Upper lobe of right lung (tissue), 1 donor: ENCODE measurements around the gene COBL. TPM values are rescaled to one million over a fixed set of nuclear protein-coding genes. Genes with fewer than 3 reads are reported as not detected.

Experiments
- ATAC-seq: fragments of 200-7000 bp; cut with Tn5 transposase; one replicate; pipeline ENCODE4 v1.9.1; 2020; ENCODE audit warnings: mild to moderate bottlenecking, moderate library complexity
- DNase-seq: peaks from one replicate; pipeline ENCODE4 v3.0.0-alpha.2; 2020
- H3K27ac ChIP-seq: fragments of 200-600 bp; one replicate; pipeline ENCODE4 v1.8.0; 2022
- H3K27me3 ChIP-seq: fragments of 200-600 bp; one replicate; pipeline ENCODE4 v1.8.0; 2022; ENCODE audit warnings: mild to moderate bottlenecking
- H3K36me3 ChIP-seq: fragments of 200-600 bp; one replicate; pipeline ENCODE4 v1.8.0; 2022
- H3K4me1 ChIP-seq: fragments of 200-600 bp; one replicate; pipeline ENCODE4 v1.8.0; 2022
- H3K4me3 ChIP-seq: fragments of 200-600 bp; one replicate; pipeline ENCODE4 v1.8.0; 2022; ENCODE audit warnings: mild to moderate bottlenecking
- H3K9me3 ChIP-seq: fragments of 200-600 bp; one replicate; pipeline ENCODE4 v1.8.0; 2022
- intact Hi-C: fragments of 100-400 bp; cut with DNase I; formaldehyde crosslinking; loops from one replicate; pipeline ENCODE4 v1.11.0; 2022
- total RNA-seq: library from RNA; stranded (reverse); fragmentation: NEBNext Ultra II Directional; extraction: Animal tissue kit (Norgen Biotek cat#: 25700); gene quantifications from one replicate; pipeline ENCODE4 v1.2.1, GENCODE V29; 2021
- TF ChIP-seq, protein P1 (sequence below): fragments of 200-600 bp; IDR thresholded peaks from one replicate; pipeline ENCODE4 v1.8.0; 2022; ENCODE audit warnings: antibody characterized with exemption
- donor health status: DM: no; HTN: yes; CAD: no; lungs with severe emphysema.

COBL gene
- total RNA-seq, 1 donor from 2014 or later, result 29.2 TPM

DNA sequence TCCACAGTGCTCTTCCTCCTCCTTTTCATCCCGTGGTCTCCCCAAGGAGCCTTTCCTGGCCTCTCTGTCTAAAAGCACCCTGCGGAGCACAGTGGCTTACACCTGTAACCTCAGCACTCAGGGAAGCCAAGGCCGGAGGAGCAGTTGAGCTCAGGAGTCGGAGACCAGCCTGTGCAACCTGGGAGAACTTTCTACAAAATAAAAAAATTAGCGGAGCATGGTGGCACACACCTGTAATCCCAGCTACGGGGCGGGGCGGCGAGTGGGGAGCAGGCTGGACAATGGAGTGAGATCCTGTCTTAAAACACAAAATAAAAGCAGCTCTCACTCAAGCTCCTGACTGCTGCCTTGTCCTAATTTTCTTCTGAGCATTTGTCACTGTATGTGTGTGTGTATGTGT is 1.4 kb upstream of the COBL start:
- Histone ChIP-seq H3K9me3 (no peaks in the 10 kb centered on the region), H3K4me1 (peaks cover 18% of the 10 kb centered on the region)

DNA sequence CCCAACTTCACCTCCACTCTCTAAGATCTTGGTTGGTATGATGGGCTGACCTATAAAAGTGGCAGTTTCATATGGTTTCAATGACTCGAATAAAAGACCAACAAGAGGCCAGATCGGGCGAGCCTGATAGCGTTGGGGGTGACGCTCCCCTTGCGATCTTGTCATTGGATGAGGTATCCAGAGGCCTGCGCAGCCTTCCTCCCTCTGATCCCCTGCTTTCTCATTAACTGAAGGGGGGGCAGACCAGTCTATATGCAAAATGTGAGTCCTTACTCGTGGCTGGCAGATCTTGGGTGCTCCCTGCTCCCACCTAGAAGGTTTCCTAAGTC is 937 bp upstream of the COBL start:
- ATAC-seq (no peak), DNase-seq (no peak)
- intact Hi-C loops, result no loop called here
- peaks cover 22% of the 10 kb centered on the region for H3K4me1 ChIP-seq
- peak overlapping the region; percentile 62 for H3K4me3 ChIP-seq
- H3K9me3 ChIP-seq, result no peaks in the 10 kb centered on the region
- TF ChIP-seq, protein P1, sequence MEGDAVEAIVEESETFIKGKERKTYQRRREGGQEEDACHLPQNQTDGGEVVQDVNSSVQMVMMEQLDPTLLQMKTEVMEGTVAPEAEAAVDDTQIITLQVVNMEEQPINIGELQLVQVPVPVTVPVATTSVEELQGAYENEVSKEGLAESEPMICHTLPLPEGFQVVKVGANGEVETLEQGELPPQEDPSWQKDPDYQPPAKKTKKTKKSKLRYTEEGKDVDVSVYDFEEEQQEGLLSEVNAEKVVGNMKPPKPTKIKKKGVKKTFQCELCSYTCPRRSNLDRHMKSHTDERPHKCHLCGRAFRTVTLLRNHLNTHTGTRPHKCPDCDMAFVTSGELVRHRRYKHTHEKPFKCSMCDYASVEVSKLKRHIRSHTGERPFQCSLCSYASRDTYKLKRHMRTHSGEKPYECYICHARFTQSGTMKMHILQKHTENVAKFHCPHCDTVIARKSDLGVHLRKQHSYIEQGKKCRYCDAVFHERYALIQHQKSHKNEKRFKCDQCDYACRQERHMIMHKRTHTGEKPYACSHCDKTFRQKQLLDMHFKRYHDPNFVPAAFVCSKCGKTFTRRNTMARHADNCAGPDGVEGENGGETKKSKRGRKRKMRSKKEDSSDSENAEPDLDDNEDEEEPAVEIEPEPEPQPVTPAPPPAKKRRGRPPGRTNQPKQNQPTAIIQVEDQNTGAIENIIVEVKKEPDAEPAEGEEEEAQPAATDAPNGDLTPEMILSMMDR, result no peak
- H3K27me3 ChIP-seq, result peaks cover 11% of the 10 kb centered on the region
- no peaks in the 10 kb centered on the region for H3K36me3 ChIP-seq
- peak overlapping the region; percentile 67 for H3K27ac ChIP-seq

More for the DNA sequence above, 1.4 kb upstream of the COBL start:
- TF ChIP-seq, protein P1, result no peak
- ATAC-seq (no peak), DNase-seq (no peak)
- H3K27me3 ChIP-seq, result peaks cover 11% of the 10 kb centered on the region
- intact Hi-C loops, result no loop called here
- no peaks in the 10 kb centered on the region for H3K36me3 ChIP-seq
- no peak overlapping the region for H3K4me3 ChIP-seq
- H3K27ac ChIP-seq, result no peak overlapping the region

DNA sequence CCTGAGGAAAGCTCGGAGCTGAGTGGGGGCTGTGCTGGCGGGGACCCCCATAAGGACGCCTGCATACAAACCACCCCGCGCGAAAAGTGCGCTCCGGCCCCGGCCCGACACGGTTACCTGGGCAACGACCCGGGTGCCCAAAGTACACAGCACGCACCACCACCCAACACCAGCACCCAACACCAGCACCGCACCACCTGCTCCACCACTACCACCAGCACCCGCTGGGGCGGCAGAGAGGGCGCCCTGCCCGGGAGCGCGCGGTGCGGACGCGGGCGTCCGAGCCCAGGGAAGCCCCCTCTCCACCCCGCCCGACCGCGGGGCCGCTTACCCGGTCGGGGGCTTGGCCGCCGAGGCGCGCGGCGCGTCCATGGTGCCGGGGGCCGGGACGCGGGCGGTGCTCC is 345 bp downstream of the COBL start:
- TF ChIP-seq, protein P1, result no peak
- peaks cover 22% of the 10 kb centered on the region for H3K4me1 ChIP-seq
- intact Hi-C loops, result no loop called here
- H3K4me3 ChIP-seq, result peak overlapping the region; percentile 62
- no peaks in the 10 kb centered on the region for H3K9me3 ChIP-seq
- H3K27me3 ChIP-seq, result peaks cover 11% of the 10 kb centered on the region
- peak overlapping the region; percentile 80 for H3K27ac ChIP-seq
- H3K36me3 ChIP-seq, result no peaks in the 10 kb centered on the region
- ATAC-seq, result peak; percentile 78
- DNase-seq, result peak; percentile 83

DNA sequence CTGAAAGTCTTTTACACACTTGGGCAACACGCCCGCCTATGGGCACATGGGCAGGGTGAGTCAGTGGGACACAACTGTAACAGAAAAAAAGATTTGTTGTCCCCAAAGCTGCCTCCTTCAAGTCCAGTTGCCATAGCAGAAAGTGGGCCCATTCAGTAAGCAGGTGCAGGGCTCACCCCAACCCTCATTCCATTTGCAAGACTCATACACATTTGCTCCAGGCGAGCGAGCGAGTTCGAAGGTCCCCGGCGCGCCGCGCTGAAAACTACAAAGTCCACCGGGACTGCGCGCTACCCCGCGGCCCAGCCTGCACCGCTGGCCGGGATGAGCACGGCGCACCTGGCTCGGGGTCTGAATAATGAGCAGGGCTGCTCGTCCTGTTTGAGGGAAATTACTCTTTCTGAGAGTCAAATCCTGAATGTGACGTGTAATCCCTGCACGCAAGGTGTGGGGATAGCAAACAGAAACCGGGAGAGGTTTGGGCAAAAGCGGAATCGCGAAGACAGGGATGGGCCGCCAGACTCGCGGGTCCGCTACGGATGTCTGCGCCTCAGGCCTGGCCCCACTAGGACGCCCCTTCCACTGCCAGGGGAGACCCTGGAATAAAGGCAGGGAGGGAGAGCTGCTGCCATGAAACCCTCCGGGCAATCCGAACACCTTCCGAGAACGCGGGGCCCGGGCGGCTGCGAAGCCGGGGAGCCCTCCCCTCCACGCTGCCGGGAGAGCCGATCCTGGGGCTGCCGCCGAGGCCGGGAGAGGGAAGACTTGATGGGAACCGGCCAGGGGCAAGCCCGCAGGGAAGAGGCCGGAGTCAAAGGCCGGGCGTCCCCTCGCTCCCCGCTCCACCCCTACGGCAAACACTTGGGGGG is 982 bp downstream of the COBL start:
- H3K4me3 ChIP-seq, result peak overlapping the region; percentile 62
- ATAC-seq, result peak; percentile 66
- peak; percentile 77 for DNase-seq
- H3K27ac ChIP-seq, result peak overlapping the region; percentile 80
- H3K27me3 ChIP-seq, result peaks cover 11% of the 10 kb centered on the region
- intact Hi-C loops, result no loop called here
- TF ChIP-seq, protein P1, result no peak
- no peaks in the 10 kb centered on the region for H3K36me3 ChIP-seq
- H3K4me1 ChIP-seq, result peaks cover 22% of the 10 kb centered on the region
- H3K9me3 ChIP-seq, result no peaks in the 10 kb centered on the region

DNA sequence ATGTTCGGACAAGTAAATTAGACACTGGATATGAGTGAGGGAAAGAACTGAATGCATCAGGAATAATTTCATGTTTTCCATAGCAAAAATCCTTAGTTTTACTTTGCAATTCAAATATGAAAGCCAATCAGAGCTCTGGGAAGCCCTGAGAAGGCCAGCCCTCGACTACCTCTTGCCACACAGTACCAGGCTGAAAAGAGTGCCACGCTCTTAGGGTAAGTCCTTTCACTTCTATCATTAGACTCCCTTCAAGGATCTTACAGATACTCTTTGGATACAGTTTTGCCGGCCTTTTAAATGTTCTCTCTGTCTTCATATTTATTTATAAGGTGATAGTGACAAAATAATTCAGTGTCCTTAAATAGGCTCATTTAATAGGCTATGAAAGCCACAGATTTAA is 1.9 kb downstream of the COBL start:
- ATAC-seq (peak; percentile 39), DNase-seq (no peak)
- Histone ChIP-seq H3K4me3 (peak overlapping the region; percentile 62), H3K4me1 (peaks cover 22% of the 10 kb centered on the region), H3K36me3 (no peaks in the 10 kb centered on the region), H3K9me3 (no peaks in the 10 kb centered on the region), H3K27ac (peak overlapping the region; percentile 80), H3K27me3 (peaks cover 11% of the 10 kb centered on the region)
- intact Hi-C loops, result no loop called here
- TF ChIP-seq, protein P1, result no peak
